Activated CD8-positive, alpha-beta memory T cell treated with anti-CD3 and anti-CD28 coated beads, Interleukin-2, amount 50 U/mL, for 1 hour (primary cell): ENCODE results near the gene VAV1.

ENCODE experiments used
- DNase-seq: peaks from one replicate; pipeline ENCODE4 v3.0.0-alpha.2; 2020; ENCODE audit errors: extremely low read depth

VAV1 gene, protein sequence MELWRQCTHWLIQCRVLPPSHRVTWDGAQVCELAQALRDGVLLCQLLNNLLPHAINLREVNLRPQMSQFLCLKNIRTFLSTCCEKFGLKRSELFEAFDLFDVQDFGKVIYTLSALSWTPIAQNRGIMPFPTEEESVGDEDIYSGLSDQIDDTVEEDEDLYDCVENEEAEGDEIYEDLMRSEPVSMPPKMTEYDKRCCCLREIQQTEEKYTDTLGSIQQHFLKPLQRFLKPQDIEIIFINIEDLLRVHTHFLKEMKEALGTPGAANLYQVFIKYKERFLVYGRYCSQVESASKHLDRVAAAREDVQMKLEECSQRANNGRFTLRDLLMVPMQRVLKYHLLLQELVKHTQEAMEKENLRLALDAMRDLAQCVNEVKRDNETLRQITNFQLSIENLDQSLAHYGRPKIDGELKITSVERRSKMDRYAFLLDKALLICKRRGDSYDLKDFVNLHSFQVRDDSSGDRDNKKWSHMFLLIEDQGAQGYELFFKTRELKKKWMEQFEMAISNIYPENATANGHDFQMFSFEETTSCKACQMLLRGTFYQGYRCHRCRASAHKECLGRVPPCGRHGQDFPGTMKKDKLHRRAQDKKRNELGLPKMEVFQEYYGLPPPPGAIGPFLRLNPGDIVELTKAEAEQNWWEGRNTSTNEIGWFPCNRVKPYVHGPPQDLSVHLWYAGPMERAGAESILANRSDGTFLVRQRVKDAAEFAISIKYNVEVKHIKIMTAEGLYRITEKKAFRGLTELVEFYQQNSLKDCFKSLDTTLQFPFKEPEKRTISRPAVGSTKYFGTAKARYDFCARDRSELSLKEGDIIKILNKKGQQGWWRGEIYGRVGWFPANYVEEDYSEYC

DNA sequence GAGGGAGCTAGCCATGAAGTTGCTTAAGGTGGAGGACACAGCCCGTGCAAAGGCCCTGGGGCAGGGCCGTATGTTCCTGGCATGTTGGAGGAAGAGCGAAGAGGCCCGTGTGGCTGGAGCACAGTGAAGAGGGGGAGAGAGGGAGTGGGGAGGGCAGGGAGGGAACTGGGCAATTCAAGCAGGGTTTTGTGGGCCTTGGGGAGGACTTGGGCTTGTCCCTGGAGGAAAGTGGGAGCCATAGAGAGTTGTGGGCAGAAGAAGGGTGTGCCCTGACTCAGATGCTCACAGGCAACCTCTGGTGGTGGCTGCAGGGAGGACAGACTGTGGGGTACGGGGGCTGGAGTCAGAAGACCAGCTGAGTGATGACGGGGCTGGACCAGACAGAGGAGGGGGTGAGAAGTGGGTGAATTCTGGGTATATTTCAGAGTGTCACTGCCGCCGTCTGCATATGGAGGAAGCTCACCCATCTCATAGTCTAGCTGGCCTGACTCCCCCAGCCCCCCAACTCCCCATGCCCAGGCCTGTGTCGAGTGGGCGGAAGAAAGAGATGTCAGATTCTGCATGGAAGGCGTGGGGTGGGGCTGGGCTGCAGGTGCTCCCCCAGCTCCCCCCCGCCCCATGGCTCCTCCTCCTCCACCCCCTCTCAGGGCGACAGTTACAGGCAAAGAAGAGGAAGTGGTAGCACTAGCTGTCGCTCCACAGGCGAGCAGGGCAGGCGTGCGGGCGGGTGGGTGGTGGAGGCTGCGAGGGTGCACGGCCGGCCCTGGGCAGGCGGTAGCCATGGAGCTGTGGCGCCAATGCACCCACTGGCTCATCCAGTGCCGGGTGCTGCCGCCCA lies at the start of gene VAV1:
Gene VAV1, plus strand, starts transcription at position 681 of the 838 bp plus-strand sequence. Its CDS starts 100 bp downstream, at position 781.
- peak; percentile 79 for DNase-seq

- DNase-seq: no peak
These were observed 49.3 kb upstream of the VAV1 start for GRCh38 chr19:6723108-6723618.

DNA sequence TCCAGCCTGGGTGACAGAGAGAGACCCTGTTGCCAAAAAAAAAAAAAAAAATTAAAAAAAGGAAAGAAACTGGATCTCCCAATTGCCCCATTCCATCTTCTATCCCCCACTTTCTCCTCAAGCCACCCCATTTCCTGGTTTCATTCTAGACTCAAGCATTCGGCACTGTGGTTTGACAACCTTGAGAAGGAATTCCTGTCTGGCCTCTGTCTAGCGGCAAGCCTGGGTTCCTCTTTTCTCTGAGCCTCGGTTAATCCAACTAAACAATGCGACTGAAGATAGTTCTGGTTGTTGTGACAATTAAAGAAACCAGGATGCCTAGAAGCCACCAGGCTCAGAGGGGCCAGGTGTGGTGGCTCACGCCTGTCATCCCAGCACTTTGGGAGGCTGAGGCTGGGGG lies 48.8 kb upstream of the VAV1 start:
- DNase-seq: no peak

DNA sequence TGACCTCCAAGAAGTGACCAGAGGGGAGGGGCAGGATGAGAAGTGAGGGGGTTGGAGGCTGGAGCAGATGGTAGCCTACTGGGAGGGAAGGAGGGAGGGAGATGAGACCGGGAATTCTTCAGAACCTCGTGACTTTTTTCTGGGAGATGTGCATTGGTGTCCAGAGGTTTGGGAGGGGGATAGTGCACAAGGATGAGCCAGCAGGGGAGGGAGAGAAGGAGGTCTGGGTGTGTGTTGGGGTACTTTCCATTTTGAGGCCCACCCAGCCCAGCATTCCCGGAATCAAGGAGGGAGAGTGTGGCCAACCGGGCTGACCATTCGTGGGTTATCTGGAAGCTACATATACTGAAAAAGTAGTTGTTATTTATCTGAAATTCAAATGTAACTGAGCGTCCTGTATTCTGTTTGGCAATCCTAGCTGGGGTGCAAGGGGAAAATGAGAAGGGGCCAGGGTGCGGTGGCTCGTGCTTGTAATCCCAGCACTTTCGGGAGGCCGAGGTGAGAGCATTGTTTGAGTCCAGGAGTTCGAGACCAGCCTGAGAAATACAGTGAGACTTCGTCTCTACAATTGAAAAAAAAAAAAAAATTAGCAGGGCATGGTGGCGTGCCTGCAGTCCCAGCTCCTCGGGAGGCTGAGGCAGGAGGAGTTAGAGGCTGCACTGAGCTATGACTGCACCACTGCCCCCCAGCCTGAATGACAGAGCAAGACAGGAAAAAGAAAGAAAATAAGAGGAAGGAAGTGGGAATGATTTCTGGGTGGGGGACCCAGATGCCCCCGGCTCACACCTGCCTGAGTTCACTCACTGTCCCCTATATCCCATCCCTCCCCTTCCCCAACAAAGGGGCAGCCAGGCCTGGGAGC lies 47.6 kb upstream of the VAV1 start:
- no peak for DNase-seq

DNA sequence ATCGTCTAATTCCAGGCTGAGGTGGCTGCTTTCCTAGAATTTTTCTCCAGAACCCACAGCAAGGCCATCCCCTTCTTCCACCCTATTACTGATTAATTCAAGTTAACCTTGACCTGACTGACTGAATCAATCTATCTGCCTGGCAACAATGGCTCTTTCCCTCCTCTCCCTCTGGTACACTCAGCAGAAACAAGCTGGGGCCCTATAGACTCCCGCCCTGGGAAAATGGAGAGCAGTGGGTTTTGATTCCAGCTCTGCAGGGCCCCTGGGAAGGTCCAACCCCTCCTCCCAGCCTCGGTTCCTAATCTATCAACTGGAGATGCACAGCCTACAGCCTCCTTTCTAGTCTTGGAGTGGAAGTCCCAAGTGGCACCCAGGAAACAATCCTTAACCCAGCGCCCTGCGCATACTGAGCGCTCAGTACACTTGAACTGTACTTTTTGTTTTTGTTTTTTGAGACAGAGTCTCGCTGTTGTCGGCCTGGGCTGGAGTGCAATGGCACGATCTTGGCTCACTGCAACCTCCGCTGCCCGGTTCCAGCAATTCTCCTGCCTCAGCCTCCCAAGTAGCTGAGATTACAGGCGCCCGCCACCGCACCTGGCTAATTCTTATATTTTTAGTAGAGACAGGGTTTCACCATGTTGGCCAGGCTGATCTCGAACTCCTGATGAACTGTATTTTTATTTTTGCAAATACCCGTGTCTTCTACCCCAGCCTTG lies 46.8 kb upstream of the VAV1 start:
- DNase-seq: no peak

DNA sequence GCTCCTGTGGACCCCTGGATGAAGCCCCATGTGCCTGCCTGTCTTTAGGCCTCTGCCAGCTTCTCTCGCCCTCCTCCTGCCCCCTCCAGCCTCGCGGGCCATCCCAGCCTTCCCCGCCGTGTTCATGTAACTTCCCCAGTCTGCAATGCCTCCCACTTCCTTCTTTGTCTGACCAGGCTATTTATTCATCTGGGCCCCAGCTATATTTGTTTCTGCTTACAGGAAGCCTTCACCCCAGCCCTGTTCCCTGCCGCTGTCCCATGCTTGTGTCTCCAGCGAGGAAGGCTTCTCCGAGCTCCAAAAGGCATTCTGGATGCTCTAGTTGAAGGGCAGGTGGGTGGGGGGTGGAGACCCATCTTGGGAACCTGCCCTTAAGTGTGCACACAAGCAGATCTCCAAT lies 44.2 kb upstream of the VAV1 start:
- no peak for DNase-seq

GRCh38 chr19:6729573-6730152 lies 42.8 kb upstream of the VAV1 start:
- no peak for DNase-seq

GRCh38 chr19:6730153-6730804 lies 42.2 kb upstream of the VAV1 start:
- DNase-seq: no peak

DNA sequence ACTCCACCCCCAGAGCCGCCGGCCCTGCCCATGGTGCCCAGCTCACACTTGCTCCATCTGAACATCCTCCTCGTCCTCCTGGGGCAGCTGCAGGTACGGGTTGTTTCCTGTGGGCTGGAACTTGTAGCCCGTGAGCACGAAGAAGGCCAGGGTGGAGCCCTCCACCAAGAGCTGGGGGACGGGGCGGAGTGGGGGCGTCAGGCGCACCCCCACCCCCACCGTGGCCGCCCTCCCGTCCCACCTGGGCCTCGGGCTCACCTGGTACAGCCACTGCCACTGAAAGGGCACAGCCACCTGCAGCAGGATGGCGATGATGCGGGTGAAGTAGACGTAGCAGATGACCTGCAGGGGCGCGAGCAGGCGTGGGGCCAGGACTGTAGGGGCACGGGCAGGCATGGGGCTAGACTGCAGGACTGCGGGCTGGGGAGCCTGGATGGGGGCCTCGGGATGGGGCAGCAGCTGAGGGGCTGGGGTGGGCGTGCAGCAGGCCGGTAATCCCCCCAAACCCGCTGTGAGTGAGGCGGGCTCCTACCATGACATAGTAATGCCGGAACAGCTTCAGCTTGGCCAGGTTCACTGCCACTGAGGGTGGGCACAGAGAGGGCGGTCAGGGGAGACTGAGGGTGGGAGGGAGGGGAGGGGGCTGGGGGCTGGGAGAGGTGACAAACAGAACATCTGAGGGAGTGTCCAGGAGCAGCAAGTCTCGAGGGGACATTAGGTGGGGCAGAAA lies 41.4 kb upstream of the VAV1 start:
- no peak for DNase-seq

DNA sequence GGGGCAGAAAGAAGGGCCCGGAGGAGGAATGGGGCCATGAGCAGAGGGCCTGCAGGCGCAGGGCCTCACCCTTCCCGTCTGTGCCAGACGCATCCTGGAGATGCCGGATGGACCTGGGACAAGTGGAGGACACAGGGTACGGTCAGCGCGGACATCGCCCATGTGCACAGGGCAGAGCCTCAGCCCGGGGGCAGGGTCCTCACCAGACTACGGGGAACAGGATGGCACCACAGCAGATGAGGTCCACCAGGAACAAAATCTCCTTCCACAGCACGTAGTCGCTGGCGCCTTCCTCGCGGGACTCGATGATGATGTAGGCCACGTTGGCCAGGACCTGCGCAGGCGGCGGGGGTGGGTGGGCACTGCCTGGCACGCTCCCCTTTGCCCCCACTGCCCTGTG lies 40.7 kb upstream of the VAV1 start:
- DNase-seq: no peak

GRCh38 chr19:6732803-6733337 lies 39.6 kb upstream of the VAV1 start:
- no peak for DNase-seq

DNA sequence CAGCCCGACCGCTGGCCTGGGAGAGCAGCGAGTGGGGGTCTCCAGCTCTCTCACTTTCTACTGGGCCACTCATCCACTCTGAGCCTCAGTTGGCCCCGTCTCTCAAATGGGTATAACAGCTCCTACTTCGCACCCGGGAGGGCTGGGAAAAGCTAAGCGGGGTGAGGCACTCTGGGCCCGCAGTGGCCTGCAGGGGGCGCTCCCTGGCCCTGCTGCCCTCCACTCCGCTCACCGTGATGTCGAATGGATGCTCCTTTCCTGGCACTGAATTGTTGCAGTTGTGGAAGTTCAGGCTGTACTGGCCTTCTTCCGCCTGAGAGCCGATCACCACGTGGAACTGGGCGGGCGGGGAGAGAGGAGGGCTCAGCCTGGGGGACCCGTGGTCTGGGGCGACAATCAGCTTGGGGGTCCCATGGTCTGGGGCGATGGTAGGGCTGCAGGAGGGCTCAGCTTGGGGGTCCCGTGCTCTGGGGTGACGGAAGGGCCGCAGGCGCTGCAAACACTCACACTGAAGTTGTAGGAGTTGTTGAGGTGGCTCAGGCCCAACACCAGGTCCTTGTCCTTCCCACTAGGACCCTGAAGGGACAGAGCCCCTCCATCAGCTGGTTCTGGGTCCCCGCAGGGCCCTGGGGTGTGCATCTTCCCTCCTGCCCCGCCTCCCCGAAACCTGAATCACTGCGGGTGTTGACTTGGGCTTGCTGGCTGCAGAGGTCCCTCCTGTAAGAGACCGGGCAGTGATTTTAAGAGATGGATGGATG lies 39.0 kb upstream of the VAV1 start:
- no peak for DNase-seq

DNA sequence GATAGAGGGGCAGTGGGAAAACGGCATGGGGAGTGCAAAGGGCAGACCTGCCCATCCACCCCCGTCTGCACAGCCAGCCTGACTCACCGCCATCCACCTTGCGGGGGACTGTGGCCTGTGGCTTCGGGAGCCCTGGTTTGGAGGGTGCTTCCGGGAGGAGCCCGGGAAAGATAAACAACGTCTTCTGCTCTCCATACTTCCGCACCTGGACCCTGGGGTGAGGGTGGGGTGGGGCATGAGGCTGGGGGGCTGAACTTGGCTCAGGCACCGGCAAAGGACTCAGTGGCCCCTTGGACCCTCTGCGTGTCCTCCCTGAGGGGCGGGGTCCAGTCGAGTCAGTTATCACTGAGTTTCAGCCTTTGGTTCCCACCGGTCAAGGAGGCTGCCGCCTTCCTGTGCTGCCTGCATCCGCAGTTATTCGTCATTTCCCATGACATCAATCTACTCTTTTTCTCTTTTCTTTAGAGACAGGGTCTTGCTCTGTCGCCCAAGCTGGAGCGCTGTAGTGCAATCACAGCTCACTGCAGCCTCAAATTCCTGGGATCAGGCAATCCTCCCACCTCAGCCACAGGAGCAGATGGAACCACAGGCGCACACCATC lies 38.3 kb upstream of the VAV1 start:
- no peak for DNase-seq

- DNase-seq: no peak
These were observed 37.2 kb upstream of the VAV1 start for GRCh38 chr19:6735181-6735911.

- peak; percentile 36 for DNase-seq
These were observed 36.2 kb upstream of the VAV1 start for GRCh38 chr19:6736169-6736916.

GRCh38 chr19:6736917-6737283 lies 35.6 kb upstream of the VAV1 start:
- no peak for DNase-seq
